Mucosa of rectum (tissue), 2 donors: ENCODE measurements around the gene TCF7.

Source experiments
- H3K27ac ChIP-seq, 2 donors: one replicate each; pipeline ENCODE4 v1.7.0; 2013; ENCODE audit warnings: inconsistent platforms in 2 of 2, low read depth in 2 of 2, low read length in 2 of 2
- H3K27me3 ChIP-seq, 2 donors: one replicate each; pipeline ENCODE4 v1.7.0; 2013; ENCODE audit warnings: low read length in 2 of 2; ENCODE audit not compliant: control insufficient read depth in 2 of 2, insufficient read depth in 2 of 2
- H3K36me3 ChIP-seq, 2 donors: one replicate each; pipeline ENCODE4 v1.7.0; 2013; ENCODE audit warnings: low read length in 2 of 2; ENCODE audit not compliant: control insufficient read depth in 2 of 2, insufficient read depth in 2 of 2
- H3K4me1 ChIP-seq, 2 donors: one replicate each; pipeline ENCODE4 v1.7.0; 2013; ENCODE audit warnings: low read length in 2 of 2, mild to moderate bottlenecking in 1 of 2; ENCODE audit not compliant: control insufficient read depth in 2 of 2, insufficient read depth in 2 of 2
- H3K4me3 ChIP-seq, 2 donors: one replicate each; pipeline ENCODE4 v1.7.0; 2013; ENCODE audit warnings: low read length in 2 of 2
- H3K9ac ChIP-seq, 2 donors: one replicate each; pipeline ENCODE4 v1.7.0; 2013; ENCODE audit warnings: low read length in 2 of 2, low read depth in 1 of 2, mild to moderate bottlenecking in 1 of 2
- H3K9me3 ChIP-seq, 2 donors: one replicate each; pipeline ENCODE4 v1.7.0; 2013; ENCODE audit warnings: low read length in 2 of 2; ENCODE audit not compliant: control insufficient read depth in 2 of 2
- donor health status: healthy.
- donor health status: Normal muscosa, but diverticular disease.

The TCF7 gene

GRCh38 chr5:134153657-134154056 lies 39.2 kb downstream of the TCF7 start:
- H3K36me3 ChIP-seq, result peaks cover 72 to 78% of the 10 kb centered on the region in 2 donors

GRCh38 chr5:134161513-134162395 lies 47.3 kb downstream of the TCF7 start:
- no peak overlapping the region for H3K4me3 ChIP-seq
- no peaks in the 10 kb centered on the region for H3K4me1 ChIP-seq
- peaks cover 38 to 62% of the 10 kb centered on the region in 2 donors for H3K36me3 ChIP-seq
- no peak overlapping the region for H3K27ac ChIP-seq
- H3K9ac ChIP-seq, result no peak overlapping the region
- no peaks in the 10 kb centered on the region for H3K27me3 ChIP-seq
- no peaks in the 10 kb centered on the region for H3K9me3 ChIP-seq

More at GRCh38 chr5:134153657-134154056, 39.2 kb downstream of the TCF7 start:
- no peak overlapping the region for H3K4me3 ChIP-seq
- H3K9ac ChIP-seq, result no peak overlapping the region
- no peaks in the 10 kb centered on the region for H3K27me3 ChIP-seq
- no peak overlapping the region for H3K27ac ChIP-seq
- H3K4me1 ChIP-seq, result no peaks in the 10 kb centered on the region
- no peaks in the 10 kb centered on the region for H3K9me3 ChIP-seq

- Histone ChIP-seq H3K4me3 (no peak overlapping the region), H3K9ac (no peak overlapping the region), H3K9me3 (no peaks in the 10 kb centered on the region), H3K27ac (no peak overlapping the region), H3K4me1 (no peaks in the 10 kb centered on the region), H3K27me3 (no peaks in the 10 kb centered on the region), H3K36me3 (peaks cover 39 to 63% of the 10 kb centered on the region in 2 donors)
Measured at GRCh38 chr5:134162592-134162991, 48.1 kb downstream of the TCF7 start.

- no peaks in the 10 kb centered on the region for H3K27me3 ChIP-seq
- H3K27ac ChIP-seq, result peak overlapping the region; percentile 45 to 75
- peak overlapping the region in 1 of 2 donors; percentile 38 for H3K9ac ChIP-seq
- peaks cover 35 to 36% of the 10 kb centered on the region in 2 donors for H3K36me3 ChIP-seq
- H3K4me1 ChIP-seq, result peaks cover 19 to 25% of the 10 kb centered on the region in 2 donors
- H3K4me3 ChIP-seq, result no peak overlapping the region
- H3K9me3 ChIP-seq, result no peaks in the 10 kb centered on the region
Measured at GRCh38 chr5:134171972-134172371, 57.5 kb downstream of the TCF7 start.

- Histone ChIP-seq H3K4me3 (peak overlapping the region; percentile 94 to 95), H3K27me3 (no peaks in the 10 kb centered on the region), H3K27ac (peak overlapping the region in 1 of 2 donors; percentile 99), H3K4me1 (peaks cover 28 to 37% of the 10 kb centered on the region in 2 donors), H3K36me3 (peaks cover 16 to 19% of the 10 kb centered on the region in 2 donors), H3K9me3 (no peaks in the 10 kb centered on the region), H3K9ac (peak overlapping the region; percentile 93 to 99)
Measured at GRCh38 chr5:134174841-134175839, 60.7 kb downstream of the TCF7 start.

- H3K36me3 ChIP-seq, result peaks cover 8 to 10% of the 10 kb centered on the region in 2 donors
- peak overlapping the region; percentile 98 to 99 for H3K27ac ChIP-seq
- no peaks in the 10 kb centered on the region for H3K27me3 ChIP-seq
- peak overlapping the region; percentile 94 to 95 for H3K4me3 ChIP-seq
- peak overlapping the region; percentile 93 to 99 for H3K9ac ChIP-seq
- no peaks in the 10 kb centered on the region for H3K9me3 ChIP-seq
- peaks cover 28 to 37% of the 10 kb centered on the region in 2 donors for H3K4me1 ChIP-seq
Measured at GRCh38 chr5:134175921-134176510, 61.5 kb downstream of the TCF7 start.

GRCh38 chr5:134176511-134177368 lies 62.3 kb downstream of the TCF7 start, which contains the start of gene SKP1:
Gene SKP1 (minus strand): TSS chr5:134176950. CDS start chr5:134174022, 2,928 bp downstream.
- Histone ChIP-seq H3K27ac (peak within 1 kb of the TSS; percentile 98 to 99), H3K4me1 (peaks cover 28 to 36% of the 10 kb centered on the region in 2 donors), H3K4me3 (peak within 1 kb of the TSS; percentile 94 to 95)

GRCh38 chr5:134177369-134178095 lies 63.1 kb downstream of the TCF7 start:
- peaks cover 25 to 29% of the 10 kb centered on the region in 2 donors for H3K4me1 ChIP-seq
- no peaks in the 10 kb centered on the region for H3K9me3 ChIP-seq
- peak overlapping the region; percentile 93 to 99 for H3K9ac ChIP-seq
- H3K4me3 ChIP-seq, result peak overlapping the region; percentile 94 to 95
- peak overlapping the region; percentile 98 to 99 for H3K27ac ChIP-seq
- peaks cover 2 to 5% of the 10 kb centered on the region in 2 donors for H3K36me3 ChIP-seq
- H3K27me3 ChIP-seq, result no peaks in the 10 kb centered on the region

More at GRCh38 chr5:134176511-134177368, 62.3 kb downstream of the TCF7 start, which contains the start of gene SKP1:
- Histone ChIP-seq H3K9me3 (no peaks in the 10 kb centered on the region), H3K36me3 (peaks cover 4 to 5% of the 10 kb centered on the region in 2 donors), H3K27me3 (no peaks in the 10 kb centered on the region), H3K9ac (peak within 1 kb of the TSS; percentile 93 to 99)
